ENCODE data around the gene BUD31. TPM values are rescaled to one million over a fixed set of nuclear protein-coding genes. Genes with fewer than 3 reads are reported as not detected.
A peak's percentile ranks its signal among the peaks of the same experiment; 100 is the strongest.

Gene BUD31
- total RNA-seq, 1 experiment from 2014 or later, result 154 TPM

GRCh38 chr7:99375070-99375807, 33.5 kb upstream of the BUD31 start:
- no peaks in the 10 kb centered on the region for H3K27me3 ChIP-seq (ENCODE audit: insufficient read depth, low read length)
- no TSS peak for BruUV-seq (replicated peaks)
- ChIA-PET CTCF (no interaction called here), POLR2A (interaction anchor here (0.7 to 1.4 kb wide), 2 partner anchors 34 to 715 kb away, joined by 4 to 6 read pairs; partner anchors contain the start of genes BUD31 and PDAP1), RAD21 (ENCODE audit: low non-redundant PET in 1 of 2, low total read pairs in 2 of 2, uncharacterized antibody in 2 of 2, unreplicated experiment in 2 of 2) (interaction anchor here (0.7 kb wide), 2 partner anchors 35 to 140 kb away, joined by 3 to 9 read pairs; no protein-coding TSS in a partner anchor)
- peak overlapping the region; percentile 74 for H3K27ac ChIP-seq (ENCODE audit: low read depth, low read length)
- peak overlapping the region; percentile 92 for H3K4me2 ChIP-seq (ENCODE audit: low read length)
- H3K9ac ChIP-seq (ENCODE audit: low read length), result peak overlapping the region; percentile 89
- H3K36me3 ChIP-seq (ENCODE audit: control insufficient read depth in 1 of 2, insufficient read depth in 2 of 2, low read length in 2 of 2), result peaks cover 5 to 19% of the 10 kb centered on the region in 2 experiments; a peak in 2 of 4 replicates
- no peaks in the 10 kb centered on the region for H3K9me2 ChIP-seq (ENCODE audit: insufficient read depth)
- no peak overlapping the region for H2AFZ ChIP-seq (ENCODE audit: low read depth, low read length, poor library complexity, severe bottlenecking)
- ATAC-seq, result peak; percentile 71
- no peak for DNase-seq (ENCODE audit: low read depth, low spot score)
- no peak for TF ChIP-seq TCF7L2 (IDR thresholded peaks at IDR 0.05; ENCODE audit: borderline replicate concordance, extremely low read depth, insufficient read depth, insufficient read length)
- TF ChIP-seq SIN3A (IDR thresholded peaks at IDR 0.05; ENCODE audit: low read depth), result no peak
- no peak for TF ChIP-seq ATF3 (IDR thresholded peaks at IDR 0.05)
- TF ChIP-seq RAD21 (IDR thresholded peaks at IDR 0.05; ENCODE audit: low read depth), result no peak
- TF ChIP-seq YY1 (IDR thresholded peaks at IDR 0.05; ENCODE audit: extremely low read depth, insufficient replicate concordance, low read depth, low read length), result peak; percentile 29
- no peak for TF ChIP-seq JUND (IDR thresholded peaks at IDR 0.05)
- no peak for TF ChIP-seq ZNF274 (IDR thresholded peaks at IDR 0.05; ENCODE audit: low read depth, low read length)
- peak; percentile 62 for TF ChIP-seq POLR2AphosphoS5 (IDR thresholded peaks at IDR 0.05; ENCODE audit: low read depth, low read length)
- no peak for TF ChIP-seq EZH2phosphoT487 (IDR thresholded peaks at IDR 0.05; ENCODE audit: borderline replicate concordance)
- H3K9me3 ChIP-seq (ENCODE audit: control insufficient read depth in 1 of 2, insufficient read depth in 1 of 2, low read depth in 1 of 2, low read length in 2 of 2), result no peaks in the 10 kb centered on the region
- no peaks in the 10 kb centered on the region for H4K20me1 ChIP-seq (ENCODE audit: insufficient read depth)
- peak overlapping the region; percentile 68 to 86 for H3K4me3 ChIP-seq (replicated peaks in 1 of 2; ENCODE audit: low read depth in 1 of 2, low read length in 2 of 2)
- H3K79me2 ChIP-seq (ENCODE audit: insufficient read depth, low read length), result peaks cover 53% of the 10 kb centered on the region
- peaks cover 32 to 66% of the 10 kb centered on the region in 2 experiments for H3K4me1 ChIP-seq (ENCODE audit: control insufficient read depth in 1 of 2, insufficient read depth in 2 of 2, low read length in 2 of 2)
- intact Hi-C loops (cut with micrococcal nuclease), result no loop called here

Measured in HCT116 (cell line).